Hepatocyte (in vitro differentiated cells): ENCODE results near the gene ALDH1A1. TPM values are rescaled to one million over a fixed set of nuclear protein-coding genes. Genes with fewer than 3 reads are reported as not detected.
A peak's percentile ranks its signal among the peaks of the same experiment; 100 is the strongest.

Experiments used
- DNase-seq: peaks from one replicate; pipeline ENCODE4 v3.0.0-alpha.2; 2016; ENCODE audit warnings: low spot score
- H2AFZ ChIP-seq: fragments of 200-600 bp; sonication (generic); 2 replicates; pipeline ENCODE4 v1.6.0; 2016; ENCODE audit warnings: antibody characterized with exemption, mild to moderate bottlenecking
- H3K27ac ChIP-seq: fragments of 200-600 bp; sonication (generic); 2 replicates; pipeline ENCODE4 v1.5.1; 2016; ENCODE audit warnings: mild to moderate bottlenecking
- H3K27me3 ChIP-seq: fragments of 200-600 bp; sonication (generic); 2 replicates; pipeline ENCODE4 v1.6.1; 2016
- H3K36me3 ChIP-seq: fragments of 200-600 bp; sonication (generic); replicated peaks from 2 replicates; pipeline ENCODE4 v1.5.1; 2016; ENCODE audit warnings: low read depth; ENCODE audit not compliant: insufficient read depth
- H3K4me1 ChIP-seq: fragments of 200-600 bp; sonication (generic); 2 replicates; pipeline ENCODE4 v1.5.1; 2016; ENCODE audit warnings: mild to moderate bottlenecking, moderate library complexity; ENCODE audit not compliant: insufficient read depth
- H3K4me2 ChIP-seq: fragments of 200-600 bp; sonication (generic); 2 replicates; pipeline ENCODE4 v1.6.0; 2016
- H3K4me3 ChIP-seq: fragments of 200-600 bp; sonication (generic); 2 replicates; pipeline ENCODE4 v1.5.1; 2016; ENCODE audit warnings: mild to moderate bottlenecking
- H3K79me2 ChIP-seq: fragments of 200-600 bp; sonication (generic); 2 replicates; pipeline ENCODE4 v1.6.0; 2017; ENCODE audit warnings: mild to moderate bottlenecking
- H3K9me2 ChIP-seq: fragments of 200-600 bp; sonication (generic); replicated peaks from 2 replicates; pipeline ENCODE4 v1.6.0; 2017; ENCODE audit warnings: mild to moderate bottlenecking; ENCODE audit not compliant: insufficient read depth
- H3K9me3 ChIP-seq: fragments of 200-600 bp; sonication (generic); 2 replicates; pipeline ENCODE4 v1.5.1; 2016; ENCODE audit warnings: low read depth, mild to moderate bottlenecking
- H4K20me1 ChIP-seq: fragments of 200-600 bp; sonication (generic); 2 replicates; pipeline ENCODE4 v1.6.0; 2016; ENCODE audit warnings: mild to moderate bottlenecking; ENCODE audit not compliant: insufficient read depth, poor library complexity, severe bottlenecking
- EZH2 ChIP-seq: fragments of 200-600 bp; sonication (generic); IDR thresholded peaks from 2 replicates; pipeline ENCODE4 v1.6.1; 2016; ENCODE audit warnings: antibody characterized with exemption, mild to moderate bottlenecking, borderline replicate concordance
- EZH2phosphoT487 ChIP-seq: fragments of 200-600 bp; sonication (generic); IDR thresholded peaks from one replicate; pipeline ENCODE4 v1.6.1; 2018; ENCODE audit warnings: antibody characterized with exemption, mild to moderate bottlenecking, low read depth, moderate library complexity; ENCODE audit not compliant: unreplicated experiment, severe bottlenecking
- WGBS: methylation state at CpG from one replicate; pipeline ENCODE4 v1.1.6; 2016; ENCODE audit warnings: low lambda C conversion rate; ENCODE audit errors: missing lambda C conversion rate; 5-methylcytosine and 5-hydroxymethylcytosine counted together
- polyA plus RNA-seq: library from polyadenylated mRNA; unstranded; fragments of >200 nt; fragmentation: Nextera tagmentation; extraction: Ambion mirVana; gene quantifications from 2 replicates; pipeline ENCODE4 v1.2.1, GENCODE V29; 2016
- total RNA-seq: library from RNA; depleted of rRNA; stranded (reverse); fragments of >200 nt; gene quantifications from 2 replicates; pipeline ENCODE4 v1.2.3, GENCODE V29; 2014
- TF ChIP-seq, protein P1 (sequence below): fragments of 200-600 bp; sonication (generic); IDR thresholded peaks from 2 replicates; pipeline ENCODE4 v1.5.1; 2016; ENCODE audit warnings: antibody characterized with exemption, mild to moderate bottlenecking; ENCODE audit not compliant: poor library complexity

ALDH1A1 gene
- total and polyA plus RNA-seq, 2 experiments from 2014 or later = 243 to 529 TPM

DNA sequence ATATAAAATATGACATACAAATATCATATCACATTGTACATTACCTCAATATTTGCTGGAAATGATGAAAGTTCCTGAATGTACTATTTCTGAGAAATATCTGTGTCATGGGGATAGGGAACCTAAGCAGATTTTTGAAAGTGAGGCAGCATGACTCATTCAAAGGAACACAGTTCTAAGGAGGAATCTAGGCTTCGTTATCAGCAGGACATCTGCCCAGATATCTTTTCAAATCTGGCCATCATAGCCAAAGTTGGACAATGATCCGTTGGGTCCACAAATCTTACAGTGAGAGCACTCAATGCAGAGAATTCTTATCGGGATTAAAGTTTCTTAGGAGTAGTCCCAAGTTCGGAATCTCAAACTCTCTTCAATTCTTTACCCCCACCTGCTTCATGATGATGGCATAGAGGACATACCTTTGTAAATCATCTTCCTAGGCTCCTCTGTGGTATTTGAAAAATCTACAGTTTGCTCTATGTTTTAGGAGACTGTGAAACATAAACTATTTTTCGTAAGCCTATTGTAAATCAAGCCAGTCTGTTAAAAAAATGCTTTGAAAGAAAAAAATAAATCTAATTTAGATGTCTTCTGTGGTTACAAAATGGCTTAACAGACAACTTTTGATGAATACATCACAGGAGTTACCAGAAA lies 29.4 kb upstream of the ALDH1A1 start:
- Histone ChIP-seq H3K4me3 (no peak overlapping the region), H2AFZ (no peak overlapping the region), H4K20me1 (no peaks in the 10 kb centered on the region), H3K4me2 (peak overlapping the region; percentile 20), H3K27ac (peak overlapping the region; percentile 62), H3K9me3 (no peaks in the 10 kb centered on the region), H3K36me3 (no peaks in the 10 kb centered on the region), H3K4me1 (peaks cover 53% of the 10 kb centered on the region), H3K27me3 (no peaks in the 10 kb centered on the region), H3K9me2 (no peaks in the 10 kb centered on the region), H3K79me2 (no peaks in the 10 kb centered on the region)
- no peak for TF ChIP-seq EZH2phosphoT487
- TF ChIP-seq EZH2 = no peak
- TF ChIP-seq, protein P1, sequence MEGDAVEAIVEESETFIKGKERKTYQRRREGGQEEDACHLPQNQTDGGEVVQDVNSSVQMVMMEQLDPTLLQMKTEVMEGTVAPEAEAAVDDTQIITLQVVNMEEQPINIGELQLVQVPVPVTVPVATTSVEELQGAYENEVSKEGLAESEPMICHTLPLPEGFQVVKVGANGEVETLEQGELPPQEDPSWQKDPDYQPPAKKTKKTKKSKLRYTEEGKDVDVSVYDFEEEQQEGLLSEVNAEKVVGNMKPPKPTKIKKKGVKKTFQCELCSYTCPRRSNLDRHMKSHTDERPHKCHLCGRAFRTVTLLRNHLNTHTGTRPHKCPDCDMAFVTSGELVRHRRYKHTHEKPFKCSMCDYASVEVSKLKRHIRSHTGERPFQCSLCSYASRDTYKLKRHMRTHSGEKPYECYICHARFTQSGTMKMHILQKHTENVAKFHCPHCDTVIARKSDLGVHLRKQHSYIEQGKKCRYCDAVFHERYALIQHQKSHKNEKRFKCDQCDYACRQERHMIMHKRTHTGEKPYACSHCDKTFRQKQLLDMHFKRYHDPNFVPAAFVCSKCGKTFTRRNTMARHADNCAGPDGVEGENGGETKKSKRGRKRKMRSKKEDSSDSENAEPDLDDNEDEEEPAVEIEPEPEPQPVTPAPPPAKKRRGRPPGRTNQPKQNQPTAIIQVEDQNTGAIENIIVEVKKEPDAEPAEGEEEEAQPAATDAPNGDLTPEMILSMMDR = no peak
- 61% methylated on average over 5 of the region's 5 CpGs for WGBS
- no peak for DNase-seq

DNA sequence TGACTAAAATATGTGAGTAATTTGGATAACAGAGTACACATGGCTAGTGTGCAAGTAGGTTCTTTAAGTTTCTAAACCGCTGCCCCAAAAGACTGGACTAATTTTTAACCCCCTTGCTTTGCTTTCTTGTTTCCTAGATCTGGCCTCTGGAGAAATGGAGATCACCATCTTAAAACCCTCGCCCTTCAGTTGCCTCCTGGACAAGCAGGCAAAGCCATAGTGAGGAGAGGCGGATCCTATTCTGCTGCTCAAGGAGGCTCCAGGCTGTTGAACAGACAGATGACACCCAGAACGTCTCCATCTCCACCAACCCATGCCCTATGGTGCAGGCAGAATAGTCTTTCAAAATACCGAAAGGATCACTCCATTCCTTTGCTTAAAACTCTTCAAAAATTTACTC lies 28.6 kb upstream of the ALDH1A1 start:
- Histone ChIP-seq H3K9me2 (no peaks in the 10 kb centered on the region), H4K20me1 (no peaks in the 10 kb centered on the region), H3K79me2 (no peaks in the 10 kb centered on the region), H3K27ac (peak overlapping the region; percentile 66), H3K4me1 (peaks cover 51% of the 10 kb centered on the region), H3K36me3 (no peaks in the 10 kb centered on the region), H3K4me2 (no peak overlapping the region), H2AFZ (peak overlapping the region; percentile 47), H3K4me3 (no peak overlapping the region), H3K27me3 (no peaks in the 10 kb centered on the region), H3K9me3 (no peaks in the 10 kb centered on the region)
- DNase-seq = no peak
- TF ChIP-seq, protein P1 = no peak
- TF ChIP-seq EZH2 = no peak
- TF ChIP-seq EZH2phosphoT487 = no peak
- 94% methylated on average over 5 of the region's 5 CpGs for WGBS

DNA sequence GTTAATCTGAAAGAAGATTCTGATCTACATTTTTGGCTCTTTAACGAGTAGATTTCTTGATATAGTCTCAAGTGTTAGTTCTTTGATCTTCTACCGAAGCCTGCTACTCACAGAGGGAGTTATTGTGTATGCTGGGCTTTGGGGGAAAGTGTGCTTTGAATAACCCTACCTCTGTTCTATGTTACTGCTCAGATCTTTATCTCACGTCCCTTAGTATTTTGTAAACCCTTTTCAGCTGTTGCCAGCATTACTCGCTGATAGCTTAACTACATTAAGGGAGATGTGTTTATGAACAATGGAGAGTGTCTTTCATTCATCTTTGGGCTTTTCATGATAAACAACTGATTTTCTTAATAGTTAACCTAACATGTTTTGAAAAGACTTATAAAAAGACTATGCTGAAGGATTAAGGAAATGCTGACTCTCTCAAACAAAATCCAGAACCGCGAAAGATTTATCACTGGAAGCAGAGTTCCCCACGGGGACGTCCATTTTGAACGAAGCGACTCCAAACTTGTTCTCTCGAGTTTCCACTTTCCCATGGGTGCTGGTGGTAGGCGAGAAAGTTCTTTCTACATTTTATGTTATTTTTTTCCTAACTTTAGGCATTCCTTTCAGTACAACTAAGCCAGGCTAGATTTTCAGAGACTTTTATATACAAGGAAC lies 27.9 kb upstream of the ALDH1A1 start:
- Histone ChIP-seq H3K4me2 (peak overlapping the region; percentile 26), H3K9me2 (no peaks in the 10 kb centered on the region), H4K20me1 (no peaks in the 10 kb centered on the region), H2AFZ (peak overlapping the region; percentile 47), H3K27me3 (no peaks in the 10 kb centered on the region), H3K36me3 (no peaks in the 10 kb centered on the region), H3K9me3 (no peaks in the 10 kb centered on the region), H3K4me3 (no peak overlapping the region), H3K79me2 (no peaks in the 10 kb centered on the region), H3K4me1 (peaks cover 44% of the 10 kb centered on the region), H3K27ac (peak overlapping the region; percentile 66)
- 38% methylated on average over 12 of the region's 12 CpGs for WGBS
- TF ChIP-seq, protein P1 = no peak
- TF ChIP-seq EZH2phosphoT487 (no peak), EZH2 (no peak)
- DNase-seq = no peak
